NCI-H1092 (cell line): ENCODE results near the gene ATP2C1.

Source experiments
- DNase-seq: peaks from one replicate; lab custom pipeline; 2025; lab: John Stamatoyannopoulos, UW

ATP2C1 gene

DNA sequence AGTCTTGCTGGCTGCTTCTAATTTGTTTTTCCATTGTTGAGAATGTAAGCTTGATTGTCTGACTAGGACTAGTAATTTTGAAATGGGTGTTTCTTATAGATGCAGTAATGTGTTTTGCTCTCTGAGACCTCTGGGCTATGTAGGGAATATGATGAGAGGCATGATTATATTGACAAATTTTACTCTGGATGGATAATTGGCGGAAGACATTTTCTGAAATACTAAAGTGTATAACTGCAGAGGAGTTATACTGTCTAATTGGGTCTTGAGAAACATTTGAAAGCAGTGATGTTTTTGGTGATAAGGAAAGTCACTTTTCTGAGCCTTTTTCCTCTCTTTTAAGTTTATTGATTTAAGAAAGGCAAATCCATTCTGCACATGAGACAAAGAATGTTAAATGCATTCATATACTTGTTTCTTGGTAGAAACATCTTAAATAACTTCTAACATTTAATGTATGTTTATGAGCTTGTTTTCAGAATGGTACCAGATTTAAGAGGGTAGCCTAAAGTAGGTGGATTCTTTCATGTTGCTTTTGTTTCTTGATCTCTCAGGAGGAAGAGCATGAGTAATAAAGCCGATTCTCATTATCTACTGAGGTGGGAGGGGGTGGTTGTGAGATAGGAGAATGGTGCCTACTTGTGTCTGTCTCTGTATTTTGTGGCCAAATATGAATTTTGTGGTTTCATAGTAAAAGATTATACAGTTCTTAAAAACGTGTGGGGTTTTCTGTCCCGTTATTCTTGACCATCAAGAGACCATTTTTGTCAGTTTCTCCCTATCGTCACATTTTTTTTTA, 2.0 kb downstream of the ATP2C1 start:
- DNase-seq, result no peak

DNA sequence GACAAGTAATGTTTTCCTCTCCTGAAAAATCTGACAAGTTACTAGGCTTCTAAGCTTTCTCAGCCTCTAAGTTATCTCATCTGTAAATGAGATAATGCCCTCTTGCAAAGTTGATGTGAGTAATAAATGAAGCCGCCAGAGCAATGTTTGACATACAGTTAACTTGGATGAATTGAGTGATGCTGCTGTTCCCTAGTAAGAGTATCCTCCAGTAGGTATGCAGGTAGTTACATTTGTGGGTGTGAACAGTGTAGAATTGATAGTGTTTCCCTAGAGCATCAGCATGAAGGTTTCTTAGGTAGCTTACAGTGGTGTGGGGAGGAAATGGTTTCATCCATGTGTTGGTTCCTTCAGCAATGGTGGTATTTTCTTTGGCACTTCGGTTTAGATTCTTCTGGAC, 3.4 kb downstream of the ATP2C1 start:
- DNase-seq, result no peak

DNA sequence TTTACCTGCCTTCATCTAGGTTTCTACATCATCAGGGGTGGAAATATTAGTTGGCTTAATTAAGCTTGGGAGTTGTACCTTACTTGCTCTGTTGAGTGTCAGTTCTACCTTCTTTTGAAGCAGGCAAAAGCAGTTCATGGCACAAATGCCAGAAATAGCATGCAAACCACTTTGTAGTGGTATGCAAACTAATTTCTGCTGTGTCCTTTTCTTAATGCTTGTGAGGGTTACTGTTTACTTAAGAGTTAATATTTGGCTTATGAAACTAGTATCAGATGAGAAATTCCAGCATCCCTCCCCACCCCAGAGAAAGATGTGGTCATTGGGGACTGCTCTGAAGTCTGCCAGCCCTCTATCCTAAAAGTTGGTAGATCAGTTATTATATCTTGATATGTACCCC, 7.1 kb downstream of the ATP2C1 start:
- no peak for DNase-seq

DNA sequence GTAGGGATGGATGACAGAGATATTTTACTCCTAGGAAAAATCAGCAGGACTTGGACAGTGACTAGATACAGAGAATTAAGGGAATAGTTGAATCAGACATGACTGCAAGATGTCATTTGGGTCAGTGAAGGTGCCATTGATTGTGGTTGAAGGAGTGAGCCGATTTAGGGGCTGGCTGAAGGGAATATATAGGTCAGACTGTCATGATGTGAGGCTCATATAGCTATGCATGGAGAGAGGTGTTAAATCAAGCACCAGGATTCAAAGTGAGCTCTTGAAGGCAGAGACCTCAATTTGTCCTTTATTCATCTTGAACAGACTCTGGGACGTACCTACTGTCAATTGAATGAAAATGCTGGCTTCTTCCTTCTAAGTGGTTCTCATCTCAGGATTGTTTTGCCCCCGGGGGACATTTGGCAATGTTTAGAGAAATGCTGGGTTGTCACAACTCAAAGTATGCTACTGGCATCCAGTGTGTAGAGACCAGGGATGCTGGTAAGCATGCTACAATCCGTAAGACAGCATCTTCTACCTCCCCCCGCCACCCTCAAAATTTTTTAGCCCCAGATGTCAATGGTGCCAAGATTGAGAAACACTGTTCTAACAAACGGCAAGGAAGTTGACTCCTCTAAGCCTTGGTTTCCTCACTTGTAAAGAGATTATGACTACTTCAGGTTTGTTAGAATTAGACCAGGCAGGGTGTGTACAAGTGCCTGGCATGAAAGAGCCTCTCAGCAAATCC, 7.8 kb downstream of the ATP2C1 start:
- DNase-seq, result no peak

DNA sequence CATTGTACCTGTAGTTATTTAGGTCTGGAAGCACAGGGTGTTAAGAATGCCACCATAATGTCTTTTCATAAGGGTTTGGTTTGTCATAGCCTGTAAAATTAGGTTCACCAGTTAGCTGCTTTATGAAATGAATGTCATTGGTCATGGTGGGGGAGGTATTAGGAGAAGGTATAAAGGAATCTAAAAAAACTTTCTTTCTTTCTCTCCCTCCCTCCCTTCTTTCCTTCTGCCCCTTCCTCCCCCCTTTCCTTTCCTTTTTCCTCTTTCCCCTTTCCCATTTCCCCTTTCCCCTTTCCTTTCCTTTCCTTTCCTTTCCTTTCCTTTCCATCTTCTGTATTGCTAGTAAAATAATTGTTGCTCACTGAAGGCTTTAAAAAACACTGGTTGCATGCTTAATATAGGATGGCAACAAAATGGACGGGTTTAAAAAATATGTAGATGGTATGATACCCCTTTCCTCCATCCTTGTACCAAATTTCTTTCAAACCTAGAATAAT, 9.6 kb downstream of the ATP2C1 start:
- DNase-seq, result no peak

DNA sequence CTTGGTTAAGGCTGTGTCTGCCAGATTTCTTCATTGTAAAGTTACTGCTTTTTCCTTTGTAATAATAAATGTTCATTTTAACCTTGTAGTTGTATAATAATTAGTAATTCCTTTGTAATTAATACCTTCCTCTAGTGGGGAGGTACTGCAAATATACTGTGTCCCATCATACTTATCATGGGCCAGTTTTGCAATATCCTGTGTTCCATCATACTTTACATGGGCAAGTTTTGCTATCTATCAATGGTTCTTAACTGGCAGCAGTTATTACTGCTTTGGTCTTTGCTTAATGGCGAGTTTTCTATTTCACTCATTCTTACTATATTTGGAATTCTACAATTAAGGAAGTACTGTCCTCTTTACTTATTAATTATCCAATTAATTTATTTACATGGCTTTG, 10.6 kb downstream of the ATP2C1 start:
- DNase-seq, result no peak

DNA sequence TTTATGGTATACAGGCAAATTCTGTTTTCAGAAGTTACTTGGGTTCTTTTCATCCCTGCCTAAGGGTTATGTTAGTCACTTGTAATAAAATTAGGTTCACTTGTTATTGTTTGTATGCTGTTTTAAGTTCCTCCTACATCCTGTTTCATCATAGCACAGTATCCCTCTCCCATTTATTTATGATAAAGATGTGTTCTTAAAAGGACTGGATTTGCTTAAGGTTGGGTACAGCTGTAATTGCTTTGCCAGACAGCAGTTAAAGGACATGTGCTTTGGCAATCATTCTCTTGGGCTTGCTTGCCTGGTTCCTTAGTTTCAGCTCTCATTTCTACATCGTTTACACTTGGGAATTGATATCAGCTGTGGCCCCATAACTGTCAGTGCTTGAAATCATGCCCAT, 11.7 kb downstream of the ATP2C1 start:
- DNase-seq, result no peak

DNA sequence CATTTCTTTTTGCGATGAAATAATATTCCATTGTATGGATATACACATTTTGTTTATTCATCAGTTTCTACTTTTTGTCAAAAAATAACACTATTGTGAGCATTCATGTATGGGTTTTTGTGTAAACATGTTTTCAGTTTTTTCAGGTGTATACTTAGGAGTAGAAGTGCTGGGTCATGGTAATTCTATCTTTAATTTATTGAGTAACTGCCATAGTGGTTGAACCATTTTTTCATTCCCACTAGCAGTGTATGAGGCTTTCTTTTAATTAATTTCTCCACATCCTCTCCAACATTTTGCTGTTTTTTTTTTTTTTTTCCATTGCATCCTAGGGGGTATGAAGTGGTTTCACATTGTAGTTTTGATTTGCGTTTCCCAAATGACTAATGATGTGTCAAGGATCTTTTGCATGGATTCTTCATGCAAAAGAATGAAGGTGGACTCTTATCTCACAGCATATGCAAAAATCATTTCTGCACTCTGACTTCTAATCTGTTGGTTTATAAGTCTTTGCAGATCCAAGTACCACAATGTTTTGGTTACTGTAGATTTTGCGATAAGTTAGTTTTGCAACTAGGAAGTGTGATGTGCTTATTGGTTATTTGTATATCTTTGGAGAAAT, 12.6 kb downstream of the ATP2C1 start:
- no peak for DNase-seq

DNA sequence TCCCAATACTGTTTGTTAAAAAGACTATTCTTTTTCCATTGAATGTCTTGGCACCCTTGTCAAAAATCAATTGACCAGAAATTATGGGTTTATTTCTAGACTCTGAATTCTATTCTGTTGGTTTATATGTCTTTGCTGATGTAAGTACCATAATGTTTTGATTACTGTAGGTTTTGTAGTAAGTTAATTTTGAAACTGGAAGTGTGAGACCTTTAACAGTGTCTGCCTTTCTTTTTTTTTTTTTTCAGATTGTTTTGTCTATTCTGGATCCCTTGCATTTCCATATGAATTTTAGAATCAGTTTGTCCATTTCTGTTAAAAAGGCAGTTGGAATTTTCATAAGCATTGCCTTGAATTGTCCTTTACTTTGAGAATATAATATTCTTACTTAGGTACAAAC, 13.6 kb downstream of the ATP2C1 start:
- no peak for DNase-seq

DNA sequence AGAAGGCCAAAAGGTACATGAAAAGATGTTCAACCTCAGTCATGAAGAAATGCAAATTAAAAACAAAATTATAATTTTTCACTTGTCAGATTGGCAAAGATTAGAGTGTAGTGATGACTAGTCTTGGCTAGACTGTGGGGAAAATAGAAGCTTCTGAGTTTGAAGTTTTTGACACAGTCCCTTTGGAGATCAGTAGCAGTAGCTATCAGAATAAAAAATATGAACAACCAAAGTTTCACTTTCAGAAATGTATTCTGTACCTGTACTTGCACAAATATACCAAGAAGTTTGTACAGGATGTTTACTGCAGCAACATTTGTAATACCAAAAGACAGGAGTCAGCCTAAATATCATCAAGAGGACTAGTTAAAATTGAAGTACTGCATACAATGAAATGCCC, 14.1 kb downstream of the ATP2C1 start:
- DNase-seq, result no peak

DNA sequence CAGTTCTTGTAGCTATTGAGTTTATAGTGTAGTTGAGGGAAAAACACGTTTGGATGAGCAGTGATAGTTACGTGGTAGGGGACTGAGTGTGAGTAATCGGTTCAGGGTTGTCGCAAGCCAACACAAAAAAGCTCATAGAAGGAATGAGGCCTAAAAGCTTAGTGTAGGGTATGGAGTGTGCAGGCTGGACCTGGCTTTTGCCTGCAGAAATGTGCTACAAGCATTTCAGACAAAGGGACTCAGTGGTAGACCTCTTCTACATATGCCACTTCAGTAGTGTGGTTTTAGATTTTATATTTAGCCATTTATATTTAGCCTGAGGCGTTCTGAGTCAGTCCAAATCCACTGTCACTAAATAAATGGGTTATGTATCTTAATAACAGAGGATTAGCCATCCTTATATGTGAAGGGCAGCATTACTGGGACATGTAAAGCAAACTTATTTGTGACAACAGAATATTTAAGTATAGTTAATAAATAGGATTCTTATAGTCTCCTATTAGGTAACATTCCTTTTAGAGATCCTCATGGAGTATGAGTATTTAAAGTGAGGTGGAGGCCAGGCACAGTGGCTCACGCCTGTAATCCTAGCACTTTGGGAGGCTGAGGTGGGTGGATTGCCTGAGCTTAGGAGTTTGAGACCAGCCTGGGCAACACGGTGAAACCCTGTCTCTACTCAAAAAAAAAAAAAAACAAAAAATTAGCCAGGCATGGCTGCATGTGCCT, 21.8 kb downstream of the ATP2C1 start:
- DNase-seq, result no peak

DNA sequence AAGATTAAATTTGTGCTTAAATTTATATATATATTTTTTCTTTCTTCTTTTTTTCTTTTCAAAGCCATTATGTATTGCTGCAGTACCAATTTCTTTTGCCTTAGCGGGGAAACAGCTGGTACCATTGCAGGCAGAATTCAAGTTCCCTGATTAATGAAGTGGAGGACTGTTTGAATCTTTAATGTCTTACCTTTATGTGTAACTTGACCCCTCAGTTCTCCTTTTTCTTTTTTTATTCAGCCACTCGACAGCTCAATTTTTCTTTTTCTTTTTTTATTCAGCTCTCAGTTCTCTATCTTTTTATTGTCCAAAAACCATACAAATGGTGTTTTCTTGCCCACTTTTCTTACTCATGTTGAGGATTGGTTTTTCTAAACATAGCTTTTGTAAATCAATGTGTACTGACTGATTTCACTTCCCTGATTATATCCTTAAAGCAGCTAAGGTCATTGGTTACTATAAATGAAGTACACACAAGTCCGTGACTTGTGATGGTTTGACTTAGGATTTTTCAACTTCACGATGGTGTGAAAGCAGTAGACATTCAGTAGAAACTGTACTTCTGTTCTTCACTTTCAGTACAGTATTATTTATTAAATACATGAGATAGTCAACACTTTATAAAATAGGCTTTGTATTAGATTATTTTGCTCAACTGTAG, 22.8 kb downstream of the ATP2C1 start:
- DNase-seq, result no peak

DNA sequence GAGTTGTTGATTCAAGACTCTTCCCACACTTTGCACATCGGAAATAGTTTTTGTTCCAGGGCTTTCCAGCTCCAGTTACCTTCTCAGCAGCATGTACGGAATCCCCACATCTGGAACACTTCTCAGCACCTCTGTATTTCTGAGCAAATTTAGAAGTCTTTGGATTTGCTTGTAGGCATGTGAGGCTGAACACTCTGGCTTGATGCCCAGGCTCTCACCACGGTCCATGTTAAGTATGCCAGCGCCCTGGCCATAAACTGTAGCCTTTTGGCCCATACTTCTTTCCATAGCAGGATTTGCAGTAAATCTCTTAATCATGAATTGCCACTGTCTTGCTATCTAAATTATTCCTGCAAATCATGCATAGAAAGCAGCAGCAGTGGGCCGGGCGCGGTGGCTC, 24.4 kb downstream of the ATP2C1 start:
- DNase-seq, result no peak

DNA sequence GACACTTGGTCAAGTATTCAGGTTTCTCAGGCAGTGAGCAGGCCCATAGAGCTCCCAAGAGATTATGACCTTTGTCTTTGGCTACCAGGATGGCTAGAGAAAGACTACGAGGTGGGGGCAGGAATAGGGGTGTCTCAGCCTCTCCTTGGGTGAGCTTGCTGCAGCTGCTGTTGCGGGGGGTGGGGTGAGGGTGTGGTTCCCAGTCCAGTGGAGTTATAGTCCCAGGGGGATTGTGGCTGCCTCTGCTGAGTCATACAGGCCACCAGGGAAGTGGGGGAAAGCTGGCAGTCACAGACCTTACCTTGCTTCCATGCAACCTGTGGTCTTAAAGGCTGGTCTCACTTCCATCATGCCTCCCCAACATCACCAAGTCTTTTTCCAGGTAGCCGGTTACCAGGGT, 31.7 kb downstream of the ATP2C1 start:
- DNase-seq, result no peak

DNA sequence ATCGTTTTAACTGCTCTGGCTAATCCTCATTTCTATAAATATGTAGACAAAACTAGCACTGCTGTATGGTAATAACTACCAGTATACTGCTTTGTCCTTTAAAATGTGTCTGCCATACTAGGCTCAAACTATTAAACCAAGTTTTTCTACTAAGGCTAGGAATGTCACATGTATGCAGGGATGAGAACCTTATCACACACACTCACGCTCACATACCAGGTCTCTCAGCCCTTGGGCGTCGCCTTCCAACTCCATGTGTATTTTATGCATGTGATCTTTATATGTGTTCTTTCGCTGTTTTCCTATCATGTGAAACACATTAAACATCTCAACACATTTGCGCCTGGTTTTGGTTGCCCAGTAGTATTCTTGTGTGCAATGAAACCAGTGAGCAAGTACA, 32.6 kb downstream of the ATP2C1 start:
- no peak for DNase-seq

DNA sequence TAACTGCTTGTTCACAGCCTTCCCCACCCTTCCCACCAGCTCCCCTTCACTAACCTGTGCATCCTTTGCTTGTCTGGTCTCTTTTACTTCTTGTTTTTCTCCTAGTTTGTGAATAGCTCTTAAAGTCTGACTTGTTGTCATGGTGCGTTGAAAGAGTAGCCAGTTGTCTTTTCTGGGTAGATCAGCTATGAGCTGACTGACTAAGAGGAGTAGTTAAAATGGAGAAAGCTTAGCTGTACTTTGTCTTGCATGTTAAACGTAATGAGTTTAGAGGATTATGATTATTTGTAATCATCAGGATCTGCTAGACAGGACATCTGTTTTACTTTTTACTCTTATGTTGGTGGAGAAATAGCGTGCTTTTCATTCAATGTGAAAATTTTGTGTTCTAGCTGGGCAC, 35.9 kb downstream of the ATP2C1 start:
- no peak for DNase-seq

DNA sequence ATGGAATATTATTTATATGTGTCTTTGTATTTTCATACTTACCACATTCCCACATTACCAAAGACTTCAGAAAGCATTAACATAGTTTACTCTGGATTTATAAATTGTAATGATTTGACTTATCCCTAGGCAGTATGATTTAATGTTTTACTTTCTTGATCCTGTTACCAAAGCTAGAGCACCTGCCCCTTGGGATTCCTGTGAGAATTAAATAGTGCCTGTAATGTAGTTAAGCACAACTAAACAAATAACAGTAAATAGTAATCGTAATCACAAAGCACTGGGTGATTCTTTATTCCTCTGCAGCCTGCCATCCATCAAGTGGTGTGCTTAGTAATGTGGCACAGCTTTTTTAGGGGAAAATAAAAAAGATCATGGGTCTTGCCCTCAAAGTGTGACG, 39.1 kb downstream of the ATP2C1 start:
- no peak for DNase-seq

DNA sequence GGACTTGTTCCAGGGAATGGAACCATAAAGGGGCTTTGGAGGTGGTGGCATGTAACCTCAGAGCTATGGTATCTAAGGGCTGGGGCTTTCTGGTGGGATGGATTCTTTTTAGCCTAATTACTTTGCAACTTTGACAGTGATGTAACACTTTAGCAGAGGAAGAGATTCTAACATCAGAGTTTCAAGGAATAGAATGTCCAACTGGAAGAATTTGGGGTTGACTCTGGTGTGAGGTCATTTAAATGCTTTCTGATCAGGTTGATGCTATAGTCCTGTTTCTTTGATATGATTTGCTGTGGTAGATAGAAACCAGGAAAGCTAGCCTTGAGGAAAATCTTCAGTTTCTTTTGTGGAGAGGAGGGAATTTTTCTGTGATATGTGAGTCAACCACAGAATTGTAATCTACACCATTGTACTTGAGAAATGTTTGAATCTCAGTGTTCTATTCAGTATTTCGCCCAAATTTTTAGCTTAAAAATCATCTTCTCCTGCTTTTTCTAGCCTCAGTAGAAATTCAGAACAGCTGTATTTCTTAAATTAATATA, 40.0 kb downstream of the ATP2C1 start:
- no peak for DNase-seq

DNA sequence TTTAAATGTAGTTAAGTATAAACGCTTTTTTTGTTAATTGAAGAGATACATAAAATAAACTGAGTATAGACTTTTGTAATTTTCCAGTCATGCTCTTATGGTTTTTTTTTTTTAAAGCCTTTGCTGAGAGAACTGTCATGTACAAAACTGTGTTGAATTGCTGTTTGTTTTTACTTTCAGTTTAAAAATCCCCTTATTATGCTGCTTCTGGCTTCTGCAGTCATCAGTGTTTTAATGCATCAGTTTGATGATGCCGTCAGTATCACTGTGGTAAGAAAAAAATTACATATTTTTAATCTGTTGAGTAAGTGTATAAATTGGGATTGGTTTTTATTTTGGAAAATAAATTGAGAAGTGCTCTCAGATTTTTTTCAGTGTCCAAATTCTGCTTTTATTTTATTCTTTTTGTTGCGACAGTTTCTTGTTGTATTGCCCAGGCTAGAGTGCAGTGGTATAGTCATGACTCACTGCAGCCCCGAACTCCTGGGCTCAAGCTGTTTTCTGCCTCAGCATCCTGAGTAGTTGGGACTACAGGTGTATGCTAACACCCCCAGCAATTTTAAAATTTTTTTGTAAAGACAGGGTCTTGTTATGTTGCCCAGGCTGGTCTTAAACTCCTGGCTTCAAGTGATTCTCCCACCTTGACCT, 40.7 kb downstream of the ATP2C1 start:
- no peak for DNase-seq

DNA sequence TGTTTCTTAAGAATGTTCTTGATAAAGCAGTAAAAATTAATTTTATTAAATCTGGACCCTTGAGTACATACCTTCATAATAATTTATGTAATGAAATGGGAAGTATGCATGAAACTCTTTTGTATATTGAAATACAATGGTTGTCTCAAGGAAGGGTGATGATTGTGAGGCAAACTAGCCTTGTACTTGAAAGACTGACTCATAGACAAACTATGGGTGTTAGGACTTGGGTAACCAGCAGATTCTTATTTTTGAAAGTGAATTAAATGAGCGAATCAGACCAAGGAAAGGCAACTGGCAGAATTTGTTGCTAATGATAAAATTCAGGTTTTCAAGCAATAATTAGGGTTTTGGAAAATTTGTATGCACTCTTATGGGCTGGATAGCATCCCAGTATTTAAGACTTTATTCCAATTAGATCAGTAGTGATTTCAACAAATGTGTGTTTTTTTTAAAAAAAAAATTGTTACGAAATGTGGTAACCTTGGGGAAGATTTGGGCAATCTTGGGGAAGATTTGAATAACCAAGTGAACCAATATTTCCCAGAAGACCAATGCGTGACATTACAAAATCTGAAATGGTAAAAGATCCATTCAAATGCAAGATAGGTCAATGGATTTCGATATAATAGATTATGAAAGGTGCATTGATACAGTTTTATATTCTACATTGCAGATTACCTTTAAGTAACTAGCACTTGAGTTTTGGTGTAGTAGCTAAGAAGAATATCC, 42.0 kb downstream of the ATP2C1 start:
- no peak for DNase-seq
